ENCODE data around the gene LRP1B. TPM values are rescaled to one million over a fixed set of nuclear protein-coding genes. Genes with fewer than 3 reads are reported as not detected.

Gene LRP1B
- total and polyA plus RNA-seq, 2 of the 8 experiments (the other 6 are each of a cell fraction or from before 2014, with no cell fraction given) = 0.03 TPM; not detected in 1

- ChIA-PET POLR2A (ENCODE audit: partially characterized antibody) (no interaction called here), CTCF (ENCODE audit: partially characterized antibody) (interaction anchor here (1.0 kb wide), 1 partner anchor 42 kb away, joined by 3 read pairs; no protein-coding TSS in a partner anchor)
- H3K27me3 ChIP-seq (replicated peaks in 1 of 4; ENCODE audit: control insufficient read depth in 3 of 4, extremely low read depth in 1 of 4, insufficient read depth in 3 of 4, low read length in 3 of 4) = no peaks in the 10 kb centered on the region
- 98% methylated on average over 4 of the region's 4 CpGs; no CpG with 5 or more reads in 1 of the 2 experiments for WGBS, 2 experiments (ENCODE audit: extremely low coverage in 1 of 2, insufficient coverage in 1 of 2, insufficient read length in 1 of 2, insufficient replicate concordance in 2 of 2, low coverage in 1 of 2, low lambda C conversion rate in 2 of 2, missing lambda C conversion rate in 1 of 2)
- no peaks in the 10 kb centered on the region for H4K20me1 ChIP-seq (replicated peaks in 1 of 2; ENCODE audit: control insufficient read depth in 1 of 2, insufficient read depth in 2 of 2, low read length in 2 of 2)
- H3K79me1 ChIP-seq (ENCODE audit: low read depth, low read length) = no peaks in the 10 kb centered on the region
- no peak overlapping the region for H3K27ac ChIP-seq (ENCODE audit: low read depth, low read length)
- H2BK12ac ChIP-seq (ENCODE audit: low read depth, low read length) = no peak overlapping the region
- H3K9ac ChIP-seq (replicated peaks in 1 of 4; ENCODE audit: extremely low read depth in 1 of 4, low read depth in 3 of 4, low read length in 3 of 4) = no peak overlapping the region
- FAIRE-seq (no peak), DNase-seq (ENCODE audit: low read depth in 1 of 2, low spot score in 2 of 2) (no peak)
- no peak overlapping the region for H3K4me2 ChIP-seq (ENCODE audit: insufficient read depth in 1 of 2, low read depth in 2 of 2, low read length in 2 of 2)
- H3K4me3 ChIP-seq (ENCODE audit: extremely low read depth in 1 of 4, insufficient read depth in 2 of 4, low read depth in 3 of 4, low read length in 4 of 4) = no peak overlapping the region
- H2BK20ac ChIP-seq (ENCODE audit: low read length) = no peak overlapping the region
- no peak overlapping the region for H3K23ac ChIP-seq (ENCODE audit: insufficient read length)
- H4K8ac ChIP-seq (ENCODE audit: extremely low read depth, insufficient read depth, low read length) = no peak overlapping the region
- H2AK5ac ChIP-seq (ENCODE audit: low read depth, low read length) = no peak overlapping the region
- no peak overlapping the region for H2BK15ac ChIP-seq (ENCODE audit: low read length)
- no peak overlapping the region for H2AFZ ChIP-seq (ENCODE audit: low read length)
- H4K91ac ChIP-seq (replicated peaks; ENCODE audit: insufficient read length, low read length) = no peak overlapping the region
- H3K56ac ChIP-seq (replicated peaks; ENCODE audit: insufficient read length, low read depth, low read length) = no peak overlapping the region
- H3K23me2 ChIP-seq (ENCODE audit: low read depth, low read length) = no peaks in the 10 kb centered on the region
- H3K79me2 ChIP-seq (ENCODE audit: control insufficient read depth in 1 of 2, insufficient read depth in 2 of 2, low read length in 2 of 2) = no peaks in the 10 kb centered on the region
- H3K4ac ChIP-seq (replicated peaks; ENCODE audit: insufficient read length, low read depth, low read length) = no peak overlapping the region
- no peaks in the 10 kb centered on the region for H3K4me1 ChIP-seq (replicated peaks in 1 of 4; ENCODE audit: control insufficient read depth in 3 of 4, insufficient read depth in 4 of 4, low read length in 3 of 4)
- no peak overlapping the region for H3K18ac ChIP-seq (ENCODE audit: extremely low read depth, low read length)
- H2BK5ac ChIP-seq (ENCODE audit: low read depth, low read length) = no peak overlapping the region
- no peak overlapping the region for H3K14ac ChIP-seq (ENCODE audit: insufficient read length)
- H4K5ac ChIP-seq (ENCODE audit: insufficient read length, low read depth, low read length) = no peak overlapping the region
- no peak for TF ChIP-seq TCF12 (IDR thresholded peaks at IDR 0.05; ENCODE audit: low read depth, low read length)
- TF ChIP-seq TBP (IDR thresholded peaks at IDR 0.05; ENCODE audit: low read depth, low read length) = no peak
- TF ChIP-seq SAP30 (IDR thresholded peaks at IDR 0.05; ENCODE audit: insufficient read depth, insufficient replicate concordance, low read length) = no peak
- TF ChIP-seq BCL11A (IDR thresholded peaks at IDR 0.05; ENCODE audit: low read depth in 2 of 2, low read length in 2 of 2) = no peak
- no peak for TF ChIP-seq ZNF274 (IDR thresholded peaks at IDR 0.05; ENCODE audit: borderline replicate concordance, extremely low read depth, low read length)
- no peak for TF ChIP-seq CTBP2 (IDR thresholded peaks at IDR 0.05; ENCODE audit: borderline replicate concordance, insufficient read depth, insufficient read length, low read length)
- TF ChIP-seq YY1 (IDR thresholded peaks at IDR 0.05; ENCODE audit: low read depth, low read length) = no peak
- no peak for TF ChIP-seq TEAD4 (IDR thresholded peaks at IDR 0.05; ENCODE audit: low read depth, low read length)
- no peak for TF ChIP-seq ATF3 (IDR thresholded peaks at IDR 0.05; ENCODE audit: insufficient read depth, low read depth, low read length)
- TF ChIP-seq HDAC6 (IDR thresholded peaks at IDR 0.05; ENCODE audit: low read depth, low read length) = no peak
- TF ChIP-seq EGR1 (IDR thresholded peaks at IDR 0.05; ENCODE audit: borderline replicate concordance, low read depth, low read length) = no peak
- no peak for TF ChIP-seq SP1 (IDR thresholded peaks at IDR 0.05; ENCODE audit: low read depth, low read length)
- no peak for TF ChIP-seq CBX8 (IDR thresholded peaks at IDR 0.05; ENCODE audit: borderline replicate concordance, low read depth, low read length)
- no peak for TF ChIP-seq E2F6 (IDR thresholded peaks at IDR 0.05)
- H3K36me3 ChIP-seq (ENCODE audit: control insufficient read depth in 2 of 4, insufficient read depth in 4 of 4, low read length in 3 of 4) = no peaks in the 10 kb centered on the region
- no peaks in the 10 kb centered on the region for H3K9me3 ChIP-seq (ENCODE audit: insufficient read depth in 2 of 2, low read depth in 1 of 2, low read length in 1 of 2)
- H2BK120ac ChIP-seq (replicated peaks; ENCODE audit: low read depth, low read length) = no peak overlapping the region
Measured at GRCh38 chr2:140627885-140628284, 1502.9 kb downstream of the LRP1B start.

Measured in H1 (cell line).